ENCODE results near the gene ERICH6B. TPM values are rescaled to one million over a fixed set of nuclear protein-coding genes. Genes with fewer than 3 reads are reported as not detected.

The ERICH6B gene
- total and polyA plus RNA-seq, 2 of the 13 experiments (the other 11 are each of a cell fraction or from before 2014, with no cell fraction given), result not detected

DNA sequence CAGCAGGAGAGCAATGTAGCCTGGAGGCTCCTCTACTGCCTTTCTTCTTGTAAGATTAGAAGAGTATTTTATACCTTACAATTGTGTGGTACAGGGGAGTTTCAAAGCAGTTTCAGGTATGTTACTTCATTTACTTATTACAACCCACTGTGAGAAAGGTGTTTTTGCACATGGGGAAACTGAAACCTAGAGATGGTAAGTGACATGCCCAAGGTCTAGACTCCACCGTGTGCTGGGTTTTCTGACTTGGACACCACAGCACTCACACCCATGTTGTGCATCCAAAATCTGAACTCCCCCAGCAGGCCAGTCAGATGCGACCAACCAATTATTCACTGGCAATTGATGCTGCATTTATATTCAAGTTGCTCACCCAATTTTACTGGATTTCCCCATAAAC is 22.8 kb downstream of the ERICH6B start (continued):
- TF ChIP-seq MLXIP (CRISPR knock-in tag; IDR thresholded peaks at IDR 0.05; ENCODE audit: borderline replicate concordance), result no peak
- TF ChIP-seq SETDB1 (CRISPR knock-in tag; IDR thresholded peaks at IDR 0.05; ENCODE audit: borderline replicate concordance), result no peak
- TF ChIP-seq ETV5 (CRISPR knock-in tag; IDR thresholded peaks at IDR 0.05; ENCODE audit: borderline replicate concordance), result no peak
- TF ChIP-seq, protein P1, sequence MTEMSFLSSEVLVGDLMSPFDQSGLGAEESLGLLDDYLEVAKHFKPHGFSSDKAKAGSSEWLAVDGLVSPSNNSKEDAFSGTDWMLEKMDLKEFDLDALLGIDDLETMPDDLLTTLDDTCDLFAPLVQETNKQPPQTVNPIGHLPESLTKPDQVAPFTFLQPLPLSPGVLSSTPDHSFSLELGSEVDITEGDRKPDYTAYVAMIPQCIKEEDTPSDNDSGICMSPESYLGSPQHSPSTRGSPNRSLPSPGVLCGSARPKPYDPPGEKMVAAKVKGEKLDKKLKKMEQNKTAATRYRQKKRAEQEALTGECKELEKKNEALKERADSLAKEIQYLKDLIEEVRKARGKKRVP (CRISPR knock-in tag; IDR thresholded peaks at IDR 0.05), result no peak
- TF ChIP-seq, protein P2, sequence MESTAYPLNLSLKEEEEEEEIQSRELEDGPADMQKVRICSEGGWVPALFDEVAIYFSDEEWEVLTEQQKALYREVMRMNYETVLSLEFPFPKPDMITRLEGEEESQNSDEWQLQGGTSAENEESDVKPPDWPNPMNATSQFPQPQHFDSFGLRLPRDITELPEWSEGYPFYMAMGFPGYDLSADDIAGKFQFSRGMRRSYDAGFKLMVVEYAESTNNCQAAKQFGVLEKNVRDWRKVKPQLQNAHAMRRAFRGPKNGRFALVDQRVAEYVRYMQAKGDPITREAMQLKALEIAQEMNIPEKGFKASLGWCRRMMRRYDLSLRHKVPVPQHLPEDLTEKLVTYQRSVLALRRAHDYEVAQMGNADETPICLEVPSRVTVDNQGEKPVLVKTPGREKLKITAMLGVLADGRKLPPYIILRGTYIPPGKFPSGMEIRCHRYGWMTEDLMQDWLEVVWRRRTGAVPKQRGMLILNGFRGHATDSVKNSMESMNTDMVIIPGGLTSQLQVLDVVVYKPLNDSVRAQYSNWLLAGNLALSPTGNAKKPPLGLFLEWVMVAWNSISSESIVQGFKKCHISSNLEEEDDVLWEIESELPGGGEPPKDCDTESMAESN (CRISPR knock-in tag; conservative IDR thresholded peaks at IDR 0.05), result no peak
- TF ChIP-seq BCL6 (CRISPR knock-in tag; IDR thresholded peaks at IDR 0.05), result no peak
- no peak for TF ChIP-seq RELA (CRISPR knock-in tag; IDR thresholded peaks at IDR 0.05)

DNA sequence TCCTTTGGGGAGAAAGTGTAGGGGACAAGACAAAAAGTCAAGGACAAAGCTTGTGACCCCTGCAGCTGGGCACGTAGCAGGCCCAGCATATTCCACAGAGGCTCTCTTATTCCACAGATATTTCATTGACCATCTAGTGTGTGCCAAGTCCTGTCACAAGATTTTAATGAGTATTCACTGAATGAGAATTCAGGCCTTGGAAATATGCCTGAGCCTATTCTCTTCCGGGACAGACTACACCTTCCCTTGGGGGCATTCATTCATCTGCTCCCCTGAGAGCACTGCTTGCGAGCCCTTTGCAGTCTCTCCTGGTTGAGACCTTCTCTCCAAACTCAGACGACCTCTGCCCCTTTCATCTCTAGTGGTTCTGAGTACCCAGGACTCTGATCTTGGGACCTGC is 25.5 kb downstream of the ERICH6B start:
- H3K4me2 ChIP-seq (ENCODE audit: low read depth, low read length), result no peak overlapping the region
- no peaks in the 10 kb centered on the region for H3K36me3 ChIP-seq (replicated peaks in 1 of 2; ENCODE audit: control insufficient read depth in 1 of 2, insufficient read depth in 2 of 2, low read length in 2 of 2)
- ATAC-seq (no peak), FAIRE-seq (no peak), DNase-seq (ENCODE audit: low spot score) (no peak)
- WGBS (ENCODE audit: low lambda C conversion rate), result 33% methylated on average over 4 of the region's 4 CpGs
- in situ Hi-C loops (cut with HindIII; ENCODE audit: extremely low pct_ligation_motif_present, low pct_unique_long_range_greater_than_20kb) (no loop called here), intact Hi-C loops (cut with micrococcal nuclease; ENCODE audit: unreplicated experiment) (no loop called here)
- H3K79me2 ChIP-seq (ENCODE audit: insufficient read depth, low read length), result no peaks in the 10 kb centered on the region
- CTCF ChIA-PET (ENCODE audit: low intra/inter-chr PET ratio, low total read pairs), result no interaction called here
- no peaks in the 10 kb centered on the region for H3K4me1 ChIP-seq (ENCODE audit: insufficient read depth, low read length)
- no peaks in the 10 kb centered on the region for H4K20me1 ChIP-seq (ENCODE audit: insufficient read depth, low read length)
- peaks cover 5% of the 10 kb centered on the region; the same call in 1 of the 2 replicates for H3K9me3 ChIP-seq (ENCODE audit: low read length)
- POLR2A ChIA-PET, result no interaction called here
- H3K27me3 ChIP-seq (ENCODE audit: control insufficient read depth in 1 of 2, insufficient read depth in 2 of 2, low read length in 2 of 2), result peaks cover 0 to 7% of the 10 kb centered on the region in 2 experiments; a peak in 1 of 5 replicates
- H3K4me3 ChIP-seq (replicated peaks in 1 of 3; ENCODE audit: insufficient read depth in 1 of 3, low read depth in 2 of 3, low read length in 3 of 3), result no peak overlapping the region
- no TSS peak for BruUV-seq (replicated peaks)
- H2AFZ ChIP-seq (ENCODE audit: low read length), result no peak overlapping the region
- H3K9ac ChIP-seq (ENCODE audit: insufficient read depth, low read depth, low read length), result no peak overlapping the region
- H3K27ac ChIP-seq (ENCODE audit: extremely low read length, insufficient read depth, low read length), result no peak overlapping the region
- TF ChIP-seq MED1 (CRISPR knock-in tag; IDR thresholded peaks at IDR 0.05) (no peak), CCDC6 (CRISPR knock-in tag; IDR thresholded peaks at IDR 0.05) (no peak), SRSF4 (IDR thresholded peaks at IDR 0.05; ENCODE audit: low read depth, low read length, poor library complexity, severe bottlenecking) (no peak)
- TF ChIP-seq, protein P3, sequence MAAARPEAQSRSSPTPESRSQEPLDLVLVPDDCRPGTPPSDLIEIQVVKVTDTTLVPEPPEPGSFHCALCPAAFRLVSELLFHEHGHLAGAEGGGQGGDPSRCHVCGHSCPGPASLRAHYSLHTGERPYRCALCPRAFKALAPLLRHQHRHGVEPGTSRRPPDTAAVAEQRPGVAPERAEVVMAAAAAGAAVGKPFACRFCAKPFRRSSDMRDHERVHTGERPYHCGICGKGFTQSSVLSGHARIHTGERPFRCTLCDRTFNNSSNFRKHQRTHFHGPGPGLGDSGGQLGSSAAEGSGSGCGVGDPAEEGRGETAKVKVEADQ (CRISPR knock-in tag; IDR thresholded peaks at IDR 0.05; ENCODE audit: borderline replicate concordance), result no peak
- TF ChIP-seq, protein P4, sequence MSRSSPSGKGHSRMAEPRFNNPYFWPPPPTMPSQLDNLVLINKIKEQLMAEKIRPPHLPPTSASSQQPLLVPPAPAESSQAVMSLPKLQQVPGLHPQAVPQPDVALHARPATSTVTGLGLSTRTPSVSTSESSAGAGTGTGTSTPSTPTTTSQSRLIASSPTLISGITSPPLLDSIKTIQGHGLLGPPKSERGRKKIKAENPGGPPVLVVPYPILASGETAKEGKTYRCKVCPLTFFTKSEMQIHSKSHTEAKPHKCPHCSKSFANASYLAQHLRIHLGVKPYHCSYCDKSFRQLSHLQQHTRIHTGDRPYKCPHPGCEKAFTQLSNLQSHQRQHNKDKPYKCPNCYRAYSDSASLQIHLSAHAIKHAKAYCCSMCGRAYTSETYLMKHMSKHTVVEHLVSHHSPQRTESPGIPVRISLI (CRISPR knock-in tag; IDR thresholded peaks at IDR 0.05; ENCODE audit: borderline replicate concordance), result no peak
